ENCODE results near the gene SNAP29. TPM values are rescaled to one million over a fixed set of nuclear protein-coding genes. Genes with fewer than 3 reads are reported as not detected.
A peak's percentile ranks its signal among the peaks of the same experiment; 100 is the strongest.

The SNAP29 gene
- total and polyA plus RNA-seq, 9 of the 15 experiments (the other 6 are each of a cell fraction or from before 2014, with no cell fraction given): 19.5 to 250 (median 75.9) TPM

DNA sequence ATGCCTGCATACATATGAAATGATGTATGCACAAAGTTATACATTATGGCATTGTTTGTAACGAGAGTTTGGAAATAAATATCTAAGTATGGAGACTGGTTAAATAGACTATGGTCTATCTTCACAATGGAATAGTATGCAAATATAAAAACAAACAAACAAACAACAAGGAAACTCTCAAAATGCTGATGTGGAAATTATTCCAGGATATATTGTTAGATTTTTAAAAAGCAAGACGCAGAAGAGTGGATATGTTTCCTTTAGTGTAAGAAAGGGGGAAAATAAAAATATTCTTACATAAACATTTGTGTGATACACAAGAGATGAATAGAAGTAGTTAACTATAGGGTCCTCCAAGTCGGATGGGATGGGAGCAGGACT is 47.6 kb downstream of the SNAP29 start (continued):
- TF ChIP-seq ADNP (tag; IDR thresholded peaks at IDR 0.05) (no peak), ESRRB (CRISPR knock-in tag; IDR thresholded peaks at IDR 0.05; ENCODE audit: borderline replicate concordance) (no peak), ZKSCAN1 (IDR thresholded peaks at IDR 0.05; ENCODE audit: low read depth, low read length) (no peak), ZNF316 (IDR thresholded peaks at IDR 0.05) (peak; percentile 94), ZNF134 (CRISPR knock-in tag; conservative IDR thresholded peaks at IDR 0.05) (0 out of 2 replicates have a peak, but pooled peaks have one; percentile 24), TCF3 (CRISPR knock-in tag; IDR thresholded peaks at IDR 0.05) (no peak), POLR2AphosphoS2 (IDR thresholded peaks at IDR 0.05; ENCODE audit: low read length) (no peak), MTA3 (IDR thresholded peaks at IDR 0.05; ENCODE audit: borderline replicate concordance) (no peak), SRSF7 (optimal IDR thresholded peaks at IDR 0.05; ENCODE audit: low read depth, low read length) (no peak), ZNF778 (CRISPR knock-in tag; IDR thresholded peaks at IDR 0.05) (no peak), GTF3C2 (IDR thresholded peaks at IDR 0.05; ENCODE audit: borderline replicate concordance, extremely low read depth, insufficient read length) (no peak)
